Glutamatergic neuron (in vitro differentiated cells): ENCODE data around the gene PI16. TPM values are rescaled to one million over a fixed set of nuclear protein-coding genes. Genes with fewer than 3 reads are reported as not detected.

Source experiments
- DNase-seq: peaks from one replicate; pipeline ENCODE4 v3.0.0; 2022
- H3K27ac Mint-ChIP-seq: one replicate; pipeline ENCODE4 v1.8.0; 2020; ENCODE audit warnings: mild to moderate bottlenecking, mixed read lengths, inconsistent platforms; ENCODE audit not compliant: unreplicated experiment
- H3K27me3 Mint-ChIP-seq: one replicate; pipeline ENCODE4 v1.8.0; 2020; ENCODE audit warnings: mild to moderate bottlenecking, moderate library complexity, mixed read lengths, inconsistent platforms; ENCODE audit not compliant: unreplicated experiment
- H3K36me3 Mint-ChIP-seq: one replicate; pipeline ENCODE4 v1.8.0; 2020; ENCODE audit warnings: mild to moderate bottlenecking, mixed read lengths, inconsistent platforms; ENCODE audit not compliant: unreplicated experiment
- H3K4me1 Mint-ChIP-seq: one replicate; pipeline ENCODE4 v1.8.0; 2020; ENCODE audit warnings: mild to moderate bottlenecking, low read depth, mixed read lengths, inconsistent platforms; ENCODE audit not compliant: unreplicated experiment
- H3K4me3 Mint-ChIP-seq: one replicate; pipeline ENCODE4 v1.8.0; 2020; ENCODE audit warnings: mild to moderate bottlenecking, mixed read lengths, inconsistent platforms; ENCODE audit not compliant: unreplicated experiment
- H3K9me3 Mint-ChIP-seq: one replicate; pipeline ENCODE4 v1.8.0; 2020; ENCODE audit warnings: mild to moderate bottlenecking, moderate library complexity, mixed read lengths, inconsistent platforms; ENCODE audit not compliant: unreplicated experiment
- total RNA-seq: library from RNA; stranded (reverse); fragmentation: NEBNext Ultra II Directional; extraction: Animal tissue kit (Norgen Biotek cat#: 25700); gene quantifications from one replicate; pipeline ENCODE4 v1.2.1, GENCODE V29; 2021; ENCODE audit not compliant: unreplicated experiment
- TF ChIP-seq, protein P1 (sequence below): fragments of 200-600 bp; sonication (generic); IDR thresholded peaks from one replicate; pipeline ENCODE4 v1.5.0; 2021; ENCODE audit not compliant: partially characterized antibody, unreplicated experiment

PI16 gene
- total RNA-seq, 1 donor from 2014 or later, result not detected

DNA sequence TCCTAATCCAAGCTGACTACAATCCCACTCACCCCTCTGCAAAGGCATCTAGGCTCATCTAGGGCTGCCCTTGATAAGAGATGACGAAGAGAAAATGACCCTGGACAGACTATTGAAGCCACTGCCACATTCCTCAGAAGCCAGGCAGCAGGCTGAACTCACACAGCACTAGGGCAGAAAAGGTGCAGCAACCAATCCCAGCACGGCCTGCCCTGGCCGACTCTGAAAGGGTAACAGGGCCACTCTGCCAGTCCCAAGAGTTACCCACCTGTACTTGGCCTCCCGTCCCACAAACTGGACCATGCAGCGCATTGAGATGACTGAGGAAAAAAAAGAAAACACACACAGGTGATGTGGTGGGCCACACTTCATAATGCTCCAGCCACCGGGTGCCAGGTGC, 22.4 kb downstream of the PI16 start:
- TF ChIP-seq, protein P1, sequence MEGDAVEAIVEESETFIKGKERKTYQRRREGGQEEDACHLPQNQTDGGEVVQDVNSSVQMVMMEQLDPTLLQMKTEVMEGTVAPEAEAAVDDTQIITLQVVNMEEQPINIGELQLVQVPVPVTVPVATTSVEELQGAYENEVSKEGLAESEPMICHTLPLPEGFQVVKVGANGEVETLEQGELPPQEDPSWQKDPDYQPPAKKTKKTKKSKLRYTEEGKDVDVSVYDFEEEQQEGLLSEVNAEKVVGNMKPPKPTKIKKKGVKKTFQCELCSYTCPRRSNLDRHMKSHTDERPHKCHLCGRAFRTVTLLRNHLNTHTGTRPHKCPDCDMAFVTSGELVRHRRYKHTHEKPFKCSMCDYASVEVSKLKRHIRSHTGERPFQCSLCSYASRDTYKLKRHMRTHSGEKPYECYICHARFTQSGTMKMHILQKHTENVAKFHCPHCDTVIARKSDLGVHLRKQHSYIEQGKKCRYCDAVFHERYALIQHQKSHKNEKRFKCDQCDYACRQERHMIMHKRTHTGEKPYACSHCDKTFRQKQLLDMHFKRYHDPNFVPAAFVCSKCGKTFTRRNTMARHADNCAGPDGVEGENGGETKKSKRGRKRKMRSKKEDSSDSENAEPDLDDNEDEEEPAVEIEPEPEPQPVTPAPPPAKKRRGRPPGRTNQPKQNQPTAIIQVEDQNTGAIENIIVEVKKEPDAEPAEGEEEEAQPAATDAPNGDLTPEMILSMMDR, result no peak
- H3K4me3 Mint-ChIP-seq, result no peak overlapping the region
- peaks cover 4% of the 10 kb centered on the region for H3K9me3 Mint-ChIP-seq
- peaks cover 29% of the 10 kb centered on the region for H3K4me1 Mint-ChIP-seq
- H3K27ac Mint-ChIP-seq, result no peak overlapping the region
- DNase-seq, result no peak
- no peaks in the 10 kb centered on the region for H3K36me3 Mint-ChIP-seq
- peaks cover 2% of the 10 kb centered on the region for H3K27me3 Mint-ChIP-seq

DNA sequence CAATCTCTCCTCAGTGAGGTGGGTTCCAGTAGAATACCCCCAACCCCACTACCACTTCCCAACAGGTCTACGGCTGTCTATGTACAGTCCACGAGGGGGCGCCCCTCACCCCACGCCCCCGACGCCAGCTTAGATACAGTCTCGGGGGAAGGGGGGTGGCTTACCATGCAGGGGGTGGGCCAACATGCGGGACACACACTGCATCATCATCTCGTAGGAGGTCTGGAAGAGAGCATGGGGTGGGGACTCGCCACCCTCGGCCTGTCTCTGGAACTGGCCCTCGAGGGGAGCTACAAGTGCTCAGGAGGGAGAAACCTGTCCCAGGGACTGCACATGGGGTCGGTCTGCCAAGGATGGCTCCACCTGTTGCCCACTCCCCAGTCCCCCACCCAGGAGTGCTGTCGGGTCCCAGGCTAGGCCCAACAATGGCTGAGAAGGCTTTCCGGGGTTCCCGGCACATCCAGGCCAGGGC, 23.0 kb downstream of the PI16 start:
- TF ChIP-seq, protein P1, result peak; percentile 41
- DNase-seq, result no peak
- Mint-ChIP-seq H3K36me3 (no peaks in the 10 kb centered on the region), H3K4me1 (peaks cover 31% of the 10 kb centered on the region), H3K4me3 (no peak overlapping the region), H3K27me3 (peaks cover 2% of the 10 kb centered on the region), H3K9me3 (peaks cover 4% of the 10 kb centered on the region), H3K27ac (no peak overlapping the region)

DNA sequence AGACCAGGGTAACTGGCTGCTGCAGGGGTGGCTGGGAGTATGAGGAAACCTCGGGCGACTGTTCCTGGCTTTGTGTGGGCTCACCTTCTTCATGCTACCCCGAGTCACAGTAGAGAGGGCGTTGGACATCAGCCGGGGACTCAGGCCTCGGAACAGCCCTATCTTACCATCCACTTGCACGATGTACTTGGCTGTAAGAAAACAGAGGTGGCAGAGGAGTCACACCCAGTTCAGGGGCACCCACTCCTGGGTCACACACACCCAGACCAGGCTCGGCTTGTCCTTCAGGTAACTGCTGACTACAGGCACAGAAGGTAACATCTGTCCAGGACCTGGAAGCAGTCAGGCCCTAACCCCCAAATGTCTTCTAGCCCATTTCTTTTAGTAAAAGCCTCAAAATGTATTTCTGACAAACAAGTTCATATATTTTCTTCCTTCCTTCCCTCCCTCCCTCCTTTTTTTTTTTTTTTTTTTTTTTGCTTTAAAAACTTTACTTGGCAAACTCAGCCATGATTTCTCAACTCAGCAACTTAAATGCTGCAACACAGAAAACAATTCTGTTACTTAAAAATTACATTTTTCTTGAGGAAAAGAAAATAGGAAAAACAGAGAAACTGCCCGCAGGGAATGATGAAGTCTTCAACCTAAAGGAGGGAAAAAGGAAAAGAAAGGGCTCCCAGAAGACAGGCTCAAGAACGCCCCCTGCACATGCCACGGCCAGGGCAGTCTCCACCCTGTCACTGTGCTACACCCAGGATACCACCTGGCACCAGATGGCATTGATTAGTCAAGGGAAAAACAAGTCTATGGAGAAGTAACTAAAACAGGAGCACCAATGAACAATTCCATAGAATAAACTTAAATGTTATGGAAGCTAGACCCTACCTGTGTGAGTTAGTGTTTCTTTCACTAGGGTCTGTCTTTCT, 24.1 kb downstream of the PI16 start:
- Mint-ChIP-seq H3K4me1 (peaks cover 31% of the 10 kb centered on the region), H3K36me3 (no peaks in the 10 kb centered on the region), H3K9me3 (peaks cover 4% of the 10 kb centered on the region), H3K27ac (no peak overlapping the region), H3K4me3 (no peak overlapping the region), H3K27me3 (peaks cover 2% of the 10 kb centered on the region)
- TF ChIP-seq, protein P1, result no peak
- no peak for DNase-seq

DNA sequence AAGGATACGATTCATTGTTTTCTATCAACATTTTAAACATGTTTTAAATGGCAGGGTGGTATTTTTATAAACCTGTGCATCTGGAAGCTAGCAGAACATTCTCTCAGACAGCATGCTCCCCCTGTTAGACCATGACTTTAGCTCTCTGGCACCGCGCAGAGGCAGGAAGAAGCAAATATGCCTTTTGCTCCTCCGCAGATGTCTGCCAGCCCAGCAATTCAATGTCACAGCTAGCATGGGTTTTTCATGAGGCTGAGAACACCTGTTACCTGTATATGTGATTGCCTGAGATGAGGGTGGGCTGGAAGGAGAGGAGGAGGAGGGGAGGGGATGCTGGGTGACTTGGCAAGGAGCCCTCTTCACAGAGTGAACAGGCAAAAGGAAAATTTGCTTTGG, 24.8 kb downstream of the PI16 start:
- H3K9me3 Mint-ChIP-seq, result peaks cover 4% of the 10 kb centered on the region
- TF ChIP-seq, protein P1, result no peak
- no peaks in the 10 kb centered on the region for H3K27me3 Mint-ChIP-seq
- no peaks in the 10 kb centered on the region for H3K36me3 Mint-ChIP-seq
- H3K4me3 Mint-ChIP-seq, result peak overlapping the region; percentile 32
- no peak for DNase-seq
- H3K27ac Mint-ChIP-seq, result peak overlapping the region; percentile 45
- H3K4me1 Mint-ChIP-seq, result peaks cover 31% of the 10 kb centered on the region

DNA sequence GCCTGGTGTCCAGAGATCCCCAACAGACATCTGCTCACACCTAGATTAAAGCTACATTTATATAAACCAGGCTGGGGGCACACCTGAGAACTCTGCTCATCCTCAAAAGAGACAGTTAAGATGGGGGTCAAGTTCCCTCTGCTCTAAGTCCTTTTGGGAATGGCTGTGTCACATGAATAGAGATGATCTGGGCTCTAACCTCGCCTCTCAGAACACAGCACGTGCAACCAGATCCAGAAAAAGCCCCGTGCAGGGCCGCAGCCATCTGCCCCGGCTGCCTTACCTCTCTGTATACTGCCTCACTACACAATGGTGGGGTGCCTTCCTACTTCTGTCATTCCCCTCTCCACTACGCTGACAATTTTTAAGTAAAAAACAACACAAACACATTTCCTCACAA, 25.6 kb downstream of the PI16 start:
- H3K4me1 Mint-ChIP-seq, result peaks cover 31% of the 10 kb centered on the region
- no peaks in the 10 kb centered on the region for H3K36me3 Mint-ChIP-seq
- no peaks in the 10 kb centered on the region for H3K27me3 Mint-ChIP-seq
- no peak for DNase-seq
- TF ChIP-seq, protein P1, result no peak
- H3K9me3 Mint-ChIP-seq, result peaks cover 4% of the 10 kb centered on the region
- H3K27ac Mint-ChIP-seq, result peak overlapping the region; percentile 45
- H3K4me3 Mint-ChIP-seq, result peak overlapping the region; percentile 36
